GM12874 (cell line): ENCODE data around the gene GSTP1.

ENCODE experiments used
- CTCF ChIP-seq: IDR thresholded peaks from 2 replicates; pipeline ENCODE4 v1.5.1; 2011; ENCODE audit warnings: low read depth, mild to moderate bottlenecking, control low read depth, low read length, moderate library complexity; ENCODE audit not compliant: insufficient read depth

Gene GSTP1

GRCh38 chr11:67556244-67556643 lies 27.4 kb upstream of the GSTP1 start:
- TF ChIP-seq CTCF = no peak

GRCh38 chr11:67558084-67558772 lies 25.4 kb upstream of the GSTP1 start:
- no peak for TF ChIP-seq CTCF

- no peak for TF ChIP-seq CTCF
Observed at GRCh38 chr11:67561971-67562619, 21.5 kb upstream of the GSTP1 start.

GRCh38 chr11:67562963-67563704 lies 20.5 kb upstream of the GSTP1 start:
- no peak for TF ChIP-seq CTCF

GRCh38 chr11:67564230-67564629 lies 19.4 kb upstream of the GSTP1 start:
- TF ChIP-seq CTCF = no peak

GRCh38 chr11:67571443-67571842 lies 12.2 kb upstream of the GSTP1 start:
- no peak for TF ChIP-seq CTCF

- no peak for TF ChIP-seq CTCF
Observed at GRCh38 chr11:67572305-67572704, 11.3 kb upstream of the GSTP1 start.
